ENCODE data around the gene NES. TPM values are rescaled to one million over a fixed set of nuclear protein-coding genes. Genes with fewer than 3 reads are reported as not detected.

The NES gene
- total and polyA plus RNA-seq, 11 donors, result 59.7 to 499 (median 158) TPM

GRCh38 chr1:156681196-156681960 is 4.2 kb upstream of the NES start:
- H3K27me3 ChIP-seq, result peaks cover 0 to 42% (median 4%) of the 10 kb centered on the region in 9 donors

GRCh38 chr1:156680056-156680455 is 2.8 kb upstream of the NES start:
- intact Hi-C loops (cut with DNase I), result loop anchor here in 3 of 10 donors (5.0 to 10.0 kb wide), 3 partner anchors 33 to 215 kb away; partner anchors contain the start of gene PEAR1 (in 1 of the 3)
- no peak for ATAC-seq
- H3K36me3 ChIP-seq, result peaks cover 0 to 1% (median 0%) of the 10 kb centered on the region in 9 donors
- H3K9me3 ChIP-seq, result no peaks in the 10 kb centered on the region
- no peak overlapping the region for H3K4me3 ChIP-seq
- no peak for DNase-seq
- no peak overlapping the region for H3K27ac ChIP-seq
- no peak for TF ChIP-seq POLR2A (IDR thresholded peaks at IDR 0.05)
- no peak for TF ChIP-seq CTCF (IDR thresholded peaks at IDR 0.05)
- H3K4me1 ChIP-seq, result peaks cover 0 to 29% (median 16%) of the 10 kb centered on the region in 12 donors
- 61 to 76% (median 67%) methylated on average over 2 of the region's 2 CpGs for WGBS, 4 donors
- H3K27me3 ChIP-seq, result peaks cover 0 to 51% (median 0%) of the 10 kb centered on the region in 9 donors

More at GRCh38 chr1:156681196-156681960, 4.2 kb upstream of the NES start:
- H3K27ac ChIP-seq, result no peak overlapping the region
- intact Hi-C loops (cut with DNase I), result loop anchor here in 3 of 10 donors (5.0 to 10.0 kb wide), 3 partner anchors 34 to 213 kb away; partner anchors contain the start of gene PEAR1 (in 1 of the 3)
- 78 to 88% (median 80%) methylated on average over 8 of the region's 8 CpGs for WGBS, 4 donors
- ATAC-seq (no peak), DNase-seq (peak in 1 of 5 donors; percentile 48)
- no peaks in the 10 kb centered on the region for H3K36me3 ChIP-seq
- no peak for TF ChIP-seq POLR2A (IDR thresholded peaks at IDR 0.05)
- TF ChIP-seq CTCF (IDR thresholded peaks at IDR 0.05), result no peak
- peaks cover 0 to 16% (median 9%) of the 10 kb centered on the region in 12 donors for H3K4me1 ChIP-seq
- H3K4me3 ChIP-seq, result no peak overlapping the region
- no peaks in the 10 kb centered on the region for H3K9me3 ChIP-seq

GRCh38 chr1:156677616-156678596 is 699 bp upstream of the NES start:
- H3K27me3 ChIP-seq, result peaks cover 0 to 47% (median 0%) of the 10 kb centered on the region in 9 donors
- no peaks in the 10 kb centered on the region for H3K9me3 ChIP-seq
- H3K4me1 ChIP-seq, result peaks cover 4 to 51% (median 33%) of the 10 kb centered on the region in 12 donors
- TF ChIP-seq POLR2A (IDR thresholded peaks at IDR 0.05), result no peak
- TF ChIP-seq CTCF (IDR thresholded peaks at IDR 0.05), result peak; percentile 75 to 98 (median 90)
- ATAC-seq (peak; percentile 35 to 79 (median 70)), DNase-seq (peak; percentile 80 to 89 (median 85))
- intact Hi-C loops (cut with DNase I), result loop anchor here (1.0 to 5.0 kb wide), 6 partner anchors 18 to 176 kb away; partner anchors contain the start of gene MEF2D (in 1 of the 10)
- H3K27ac ChIP-seq, result peak overlapping the region in 11 of 12 donors; percentile 64 to 98 (median 91)
- H3K4me3 ChIP-seq, result peak overlapping the region in 11 of 12 donors; percentile 51 to 92 (median 69)
- 2 to 3% (median 3%) methylated on average over 22 of the region's 22 CpGs for WGBS, 4 donors
- H3K36me3 ChIP-seq, result peaks cover 0 to 23% (median 10%) of the 10 kb centered on the region in 9 donors

Measured in heart left ventricle (tissue), 16 donors.